Gastroesophageal sphincter (tissue), 4 donors: Measurements from ENCODE around the gene LIMK1. TPM values are rescaled to one million over a fixed set of nuclear protein-coding genes. Genes with fewer than 3 reads are reported as not detected.

Experiments
- ATAC-seq: fragments of 150-250 bp; one replicate; pipeline ENCODE4 v1.9.1; 2016; ENCODE audit warnings: mild to moderate bottlenecking, moderate library complexity
- H3K27ac ChIP-seq, 4 donors: fragments of 200-600 bp; sonication (generic) in 3 of 4; 1 replicate in 3 of 4; 2 replicates in 1 of 4; pipeline ENCODE4 v1.5.1; 2016 to 2019
- H3K27me3 ChIP-seq: fragments of 200-600 bp; sonication (generic); one replicate; pipeline ENCODE4 v1.5.1; 2019
- H3K36me3 ChIP-seq, 2 donors: fragments of 200-600 bp; sonication (generic); one replicate each; pipeline ENCODE4 v1.5.1; 2019; ENCODE audit warnings: control low read depth in 1 of 2
- H3K4me1 ChIP-seq, 3 donors: fragments of 200-600 bp; sonication (generic); 1 replicate in 2 of 3; 2 replicates in 1 of 3; pipeline ENCODE4 v1.5.1; 2016 to 2019; ENCODE audit warnings: control low read depth in 2 of 3
- H3K4me3 ChIP-seq, 2 donors: fragments of 200-600 bp; sonication (generic); one replicate each; pipeline ENCODE4 v1.5.1; 2019; ENCODE audit warnings: mild to moderate bottlenecking in 1 of 2, moderate library complexity in 1 of 2
- H3K9me3 ChIP-seq, 3 donors: fragments of 200-600 bp; sonication (generic); one replicate each; pipeline ENCODE4 v1.5.1; 2017 to 2019; ENCODE audit warnings: control low read depth in 2 of 3
- EP300 ChIP-seq: sonication (generic); formaldehyde crosslinking; IDR thresholded peaks from one replicate; pipeline ENCODE4 v1.6.1; 2017; ENCODE audit warnings: antibody characterized with exemption, mild to moderate bottlenecking
- POLR2A ChIP-seq, 2 donors: fragments of 450-650 bp; IDR thresholded peaks; one replicate each; pipeline ENCODE4 v1.6.1; 2017; ENCODE audit warnings: antibody characterized with exemption in 2 of 2, mild to moderate bottlenecking in 2 of 2, moderate library complexity in 1 of 2
- POLR2AphosphoS5 ChIP-seq: sonication (generic); formaldehyde crosslinking; IDR thresholded peaks from one replicate; pipeline ENCODE4 v1.6.1; 2017; ENCODE audit warnings: antibody characterized with exemption
- WGBS, 2 donors: methylation state at CpG; one replicate each; pipeline ENCODE4 v1.1.5; 2018; ENCODE audit warnings: low coverage in 1 of 2; 5-methylcytosine and 5-hydroxymethylcytosine counted together
- total RNA-seq, 4 donors: library from RNA; depleted of rRNA; stranded (reverse); fragments of >200 nt; gene quantifications; one replicate each; pipeline ENCODE4 v1.1.0, GENCODE V29; 2016
- TF ChIP-seq, protein P1 (sequence below), 4 experiments: fragments of 200-600 bp in 2 of 4; fragments of 450-650 bp in 2 of 4; sonication (generic) in 1 of 4; IDR thresholded peaks; one replicate each; pipeline ENCODE4 v1.5.1; 2017 to 2019; ENCODE audit warnings: antibody characterized with exemption in 4 of 4, mild to moderate bottlenecking in 2 of 4, moderate library complexity in 2 of 4

LIMK1 gene
- total RNA-seq, 4 donors from 2014 or later: 7.2 to 20.6 (median 13.2) TPM

DNA sequence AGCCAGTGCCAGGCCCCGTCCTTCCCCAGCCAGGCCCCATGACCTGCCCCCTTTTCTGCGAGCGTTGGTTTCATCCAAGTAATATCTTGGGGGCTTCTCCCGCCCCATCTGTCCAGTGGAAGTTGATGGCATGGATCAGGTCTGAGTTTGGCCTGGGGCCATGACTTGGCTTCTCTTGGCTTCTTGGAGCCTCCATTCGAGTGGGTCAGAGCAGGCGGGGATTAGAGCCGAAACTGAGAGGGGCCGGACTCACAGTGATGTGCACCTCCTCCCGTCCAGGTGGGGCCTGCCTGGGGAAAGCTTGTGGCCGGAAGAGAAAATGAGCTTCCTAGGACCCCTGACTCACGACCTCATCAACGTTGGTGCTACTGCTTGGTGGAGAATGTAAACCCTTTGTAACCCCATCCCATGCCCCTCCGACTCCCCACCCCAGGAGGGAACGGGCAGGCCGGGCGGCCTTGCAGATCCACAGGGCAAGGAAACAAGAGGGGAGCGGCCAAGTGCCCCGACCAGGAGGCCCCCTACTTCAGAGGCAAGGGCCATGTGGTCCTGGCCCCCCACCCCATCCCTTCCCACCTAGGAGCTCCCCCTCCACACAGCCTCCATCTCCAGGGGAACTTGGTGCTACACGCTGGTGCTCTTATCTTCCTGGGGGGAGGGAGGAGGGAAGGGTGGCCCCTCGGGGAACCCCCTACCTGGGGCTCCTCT lies 15.1 kb upstream of the LIMK1 start:
- Histone ChIP-seq H3K9me3 (no peaks in the 10 kb centered on the region), H3K27ac (peak overlapping the region in 2 of 4 donors; percentile 28 to 54), H3K36me3 (peaks cover 0 to 55% of the 10 kb centered on the region in 2 donors), H3K27me3 (no peaks in the 10 kb centered on the region), H3K4me1 (no peaks in the 10 kb centered on the region), H3K4me3 (no peak overlapping the region)
- TF ChIP-seq POLR2AphosphoS5 (no peak), EP300 (no peak), POLR2A (IDR thresholded peaks at IDR 0.05) (no peak)
- TF ChIP-seq, protein P1, sequence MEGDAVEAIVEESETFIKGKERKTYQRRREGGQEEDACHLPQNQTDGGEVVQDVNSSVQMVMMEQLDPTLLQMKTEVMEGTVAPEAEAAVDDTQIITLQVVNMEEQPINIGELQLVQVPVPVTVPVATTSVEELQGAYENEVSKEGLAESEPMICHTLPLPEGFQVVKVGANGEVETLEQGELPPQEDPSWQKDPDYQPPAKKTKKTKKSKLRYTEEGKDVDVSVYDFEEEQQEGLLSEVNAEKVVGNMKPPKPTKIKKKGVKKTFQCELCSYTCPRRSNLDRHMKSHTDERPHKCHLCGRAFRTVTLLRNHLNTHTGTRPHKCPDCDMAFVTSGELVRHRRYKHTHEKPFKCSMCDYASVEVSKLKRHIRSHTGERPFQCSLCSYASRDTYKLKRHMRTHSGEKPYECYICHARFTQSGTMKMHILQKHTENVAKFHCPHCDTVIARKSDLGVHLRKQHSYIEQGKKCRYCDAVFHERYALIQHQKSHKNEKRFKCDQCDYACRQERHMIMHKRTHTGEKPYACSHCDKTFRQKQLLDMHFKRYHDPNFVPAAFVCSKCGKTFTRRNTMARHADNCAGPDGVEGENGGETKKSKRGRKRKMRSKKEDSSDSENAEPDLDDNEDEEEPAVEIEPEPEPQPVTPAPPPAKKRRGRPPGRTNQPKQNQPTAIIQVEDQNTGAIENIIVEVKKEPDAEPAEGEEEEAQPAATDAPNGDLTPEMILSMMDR (IDR thresholded peaks at IDR 0.05): no peak
- no peak for ATAC-seq
- WGBS, 2 donors: 73% methylated on average over 2 of the region's 20 CpGs; no CpG with 5 or more reads in 1 of the 2 donors

DNA sequence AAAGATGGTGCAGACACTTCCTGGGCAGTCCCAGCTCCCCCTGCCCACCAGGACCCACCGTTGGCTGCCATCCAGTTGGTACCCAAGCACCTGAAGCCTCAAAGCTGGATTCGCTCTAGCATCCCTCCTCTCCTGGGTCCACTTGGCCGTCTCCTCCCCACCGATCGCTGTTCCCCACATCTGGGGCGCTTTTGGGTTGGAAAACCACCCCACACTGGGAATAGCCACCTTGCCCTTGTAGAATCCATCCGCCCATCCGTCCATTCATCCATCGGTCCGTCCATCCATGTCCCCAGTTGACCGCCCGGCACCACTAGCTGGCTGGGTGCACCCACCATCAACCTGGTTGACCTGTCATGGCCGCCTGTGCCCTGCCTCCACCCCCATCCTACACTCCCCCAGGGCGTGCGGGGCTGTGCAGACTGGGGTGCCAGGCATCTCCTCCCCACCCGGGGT lies 14.5 kb upstream of the LIMK1 start:
- Histone ChIP-seq H3K4me3 (no peak overlapping the region), H3K9me3 (no peaks in the 10 kb centered on the region), H3K36me3 (peaks cover 0 to 49% of the 10 kb centered on the region in 2 donors), H3K4me1 (no peaks in the 10 kb centered on the region), H3K27ac (no peak overlapping the region), H3K27me3 (no peaks in the 10 kb centered on the region)
- ATAC-seq: peak; percentile 3
- 79 to 93% methylated on average over 3 to 10 of the region's 16 CpGs for WGBS, 2 donors
- TF ChIP-seq POLR2AphosphoS5: peak; percentile 11
- TF ChIP-seq, protein P1 (IDR thresholded peaks at IDR 0.05): no peak
- no peak for TF ChIP-seq EP300
- TF ChIP-seq POLR2A (IDR thresholded peaks at IDR 0.05): no peak

DNA sequence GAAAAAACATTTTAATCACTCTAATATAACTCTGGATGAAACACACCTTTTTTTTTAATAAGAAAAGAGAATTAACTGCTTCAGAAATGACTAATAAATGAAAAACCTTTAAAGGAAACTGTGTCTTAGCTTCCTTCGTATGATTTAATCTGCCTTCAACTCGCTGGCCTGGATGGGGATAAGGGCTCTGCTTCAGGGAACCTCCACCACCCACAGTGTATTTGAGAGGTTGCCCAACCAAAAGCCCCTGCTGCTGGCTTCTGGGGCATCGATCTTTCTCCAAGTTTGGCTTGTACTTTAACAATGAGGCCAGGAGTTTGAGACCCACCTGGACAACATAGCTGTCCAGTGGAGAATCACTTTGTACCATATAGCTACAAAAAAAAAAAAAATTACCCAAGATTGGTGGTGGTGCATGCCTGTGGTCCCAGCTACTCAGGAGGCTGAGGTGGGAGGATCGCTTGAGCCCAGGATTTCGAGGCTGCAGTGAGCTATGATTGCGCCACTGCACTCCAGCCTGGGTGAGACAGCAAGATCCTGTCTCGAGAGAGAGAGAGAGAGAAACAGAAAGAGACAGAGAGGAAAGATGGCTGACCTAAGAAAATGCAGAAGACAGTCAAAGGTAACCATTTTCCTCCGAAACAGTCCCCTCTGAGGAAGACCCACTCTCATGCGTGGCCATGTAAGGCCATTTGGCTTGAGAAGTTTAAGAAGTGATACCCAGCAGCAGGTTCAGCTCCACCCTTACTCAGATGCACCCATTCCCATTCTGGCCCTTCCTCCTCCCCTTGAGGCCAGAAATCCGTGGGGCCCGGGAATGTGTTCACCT lies 13.6 kb upstream of the LIMK1 start:
- WGBS, 2 donors: 66 to 71% methylated on average over 11 of the region's 11 CpGs
- ATAC-seq: peak; percentile 4
- Histone ChIP-seq H3K36me3 (peaks cover 0 to 40% of the 10 kb centered on the region in 2 donors), H3K27ac (peak overlapping the region in 1 of 4 donors; percentile 26), H3K4me1 (no peaks in the 10 kb centered on the region), H3K27me3 (no peaks in the 10 kb centered on the region), H3K4me3 (no peak overlapping the region), H3K9me3 (no peaks in the 10 kb centered on the region)
- TF ChIP-seq POLR2AphosphoS5 (peak; percentile 9), POLR2A (IDR thresholded peaks at IDR 0.05) (no peak)
- TF ChIP-seq, protein P1 (IDR thresholded peaks at IDR 0.05): no peak

DNA sequence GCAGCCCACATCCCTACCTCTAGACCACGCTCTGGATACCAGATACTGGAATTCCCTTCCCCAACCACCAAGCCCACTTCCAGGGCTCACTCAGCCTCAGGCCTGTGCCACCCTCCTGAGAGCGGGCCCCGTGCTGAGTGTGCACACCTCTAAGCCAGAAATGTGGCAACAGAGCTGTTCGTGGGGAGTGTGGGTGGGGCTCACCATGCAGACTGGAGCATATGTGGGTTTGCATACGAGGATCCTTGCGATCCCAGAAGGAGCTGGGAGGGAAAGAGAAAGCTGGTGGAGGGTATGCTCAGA lies 13.0 kb upstream of the LIMK1 start:
- no peaks in the 10 kb centered on the region for H3K27me3 ChIP-seq
- peaks cover 0 to 35% of the 10 kb centered on the region in 2 donors for H3K36me3 ChIP-seq
- 29% methylated on average over 3 of the region's 6 CpGs; no CpG with 5 or more reads in 1 of the 2 donors for WGBS, 2 donors
- H3K27ac ChIP-seq: peak overlapping the region in 1 of 4 donors; percentile 26
- no peaks in the 10 kb centered on the region for H3K9me3 ChIP-seq
- TF ChIP-seq EP300: no peak
- TF ChIP-seq POLR2AphosphoS5: peak; percentile 3
- no peak for TF ChIP-seq POLR2A (IDR thresholded peaks at IDR 0.05)
- TF ChIP-seq, protein P1 (IDR thresholded peaks at IDR 0.05): no peak
- no peak overlapping the region for H3K4me3 ChIP-seq
- H3K4me1 ChIP-seq: no peaks in the 10 kb centered on the region
- ATAC-seq: peak; percentile 31
